ENCODE measurements around the gene CRYBG3. TPM values are rescaled to one million over a fixed set of nuclear protein-coding genes. Genes with fewer than 3 reads are reported as not detected.

Gene CRYBG3
- total RNA-seq, 6 donors from 2014 or later: 19.7 to 32.7 (median 26.6) TPM

- no peak overlapping the region for H3K27ac ChIP-seq
- H3K4me3 ChIP-seq: no peak overlapping the region
- DNase-seq: no peak
- no peaks in the 10 kb centered on the region for H3K9me3 ChIP-seq
- TF ChIP-seq POLR2A (IDR thresholded peaks at IDR 0.05): no peak
- peaks cover 0 to 9% (median 4%) of the 10 kb centered on the region in 4 donors for H3K4me1 ChIP-seq
- ATAC-seq (ENCODE audit: low FRiP score in 2 of 2): no peak
- H3K36me3 ChIP-seq: no peaks in the 10 kb centered on the region
- 63 to 87% methylated on average over 2 of the region's 2 CpGs for WGBS, 2 donors
- no peaks in the 10 kb centered on the region for H3K27me3 ChIP-seq
Observed at GRCh38 chr3:97816811-97817210, 5.0 kb upstream of the CRYBG3 start.

- ATAC-seq (ENCODE audit: low FRiP score in 2 of 2) (no peak), DNase-seq (no peak)
- no peak for TF ChIP-seq POLR2A (IDR thresholded peaks at IDR 0.05)
- no peak for TF ChIP-seq POLR2AphosphoS5 (IDR thresholded peaks at IDR 0.05)
- no peak for TF ChIP-seq CTCF (IDR thresholded peaks at IDR 0.05)
- TF ChIP-seq EP300 (IDR thresholded peaks at IDR 0.05): no peak
- 80 to 84% methylated on average over 3 of the region's 3 CpGs for WGBS, 2 donors
- Histone ChIP-seq H3K36me3 (no peaks in the 10 kb centered on the region), H3K4me3 (no peak overlapping the region), H3K27ac (no peak overlapping the region), H3K27me3 (peaks cover 0 to 3% (median 0%) of the 10 kb centered on the region in 4 donors), H3K4me1 (peaks cover 0 to 9% (median 5%) of the 10 kb centered on the region in 4 donors), H3K9me3 (no peaks in the 10 kb centered on the region)
Observed at GRCh38 chr3:97817965-97818364, 3.8 kb upstream of the CRYBG3 start.

DNA sequence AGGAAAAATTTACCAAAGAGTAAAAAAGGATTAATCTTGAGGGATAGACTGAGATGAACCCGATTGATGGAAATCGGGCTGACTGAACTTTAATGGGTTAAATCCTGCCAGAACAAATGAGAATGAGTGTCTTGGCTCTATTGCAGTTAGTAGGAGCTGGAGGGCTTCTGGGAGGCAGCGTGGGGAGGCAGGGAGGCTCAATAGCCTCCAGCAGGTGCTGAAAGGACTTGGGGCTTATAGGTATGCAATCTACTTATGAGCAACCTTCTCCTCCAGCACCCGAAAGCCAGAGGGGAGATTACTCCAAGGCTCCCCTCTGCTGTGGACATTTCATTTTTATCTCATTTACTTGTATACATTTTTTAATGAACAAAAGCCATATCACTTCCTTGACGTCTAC lies 1.0 kb upstream of the CRYBG3 start:
- peaks cover 10 to 29% (median 18%) of the 10 kb centered on the region in 4 donors for H3K4me1 ChIP-seq
- no peaks in the 10 kb centered on the region for H3K9me3 ChIP-seq
- H3K27me3 ChIP-seq: peaks cover 0 to 3% (median 0%) of the 10 kb centered on the region in 4 donors
- TF ChIP-seq EP300 (IDR thresholded peaks at IDR 0.05): no peak
- TF ChIP-seq POLR2AphosphoS5 (IDR thresholded peaks at IDR 0.05): no peak
- no peak for TF ChIP-seq CTCF (IDR thresholded peaks at IDR 0.05)
- no peak for TF ChIP-seq POLR2A (IDR thresholded peaks at IDR 0.05)
- H3K36me3 ChIP-seq: no peaks in the 10 kb centered on the region
- H3K27ac ChIP-seq: peak overlapping the region; percentile 91 to 95 (median 92)
- H3K4me3 ChIP-seq: peak overlapping the region in 3 of 4 donors; percentile 82 to 89 (median 88)
- 75 to 81% methylated on average over 5 of the region's 5 CpGs for WGBS, 2 donors
- ATAC-seq (ENCODE audit: low FRiP score in 2 of 2) (no peak), DNase-seq (no peak)

DNA sequence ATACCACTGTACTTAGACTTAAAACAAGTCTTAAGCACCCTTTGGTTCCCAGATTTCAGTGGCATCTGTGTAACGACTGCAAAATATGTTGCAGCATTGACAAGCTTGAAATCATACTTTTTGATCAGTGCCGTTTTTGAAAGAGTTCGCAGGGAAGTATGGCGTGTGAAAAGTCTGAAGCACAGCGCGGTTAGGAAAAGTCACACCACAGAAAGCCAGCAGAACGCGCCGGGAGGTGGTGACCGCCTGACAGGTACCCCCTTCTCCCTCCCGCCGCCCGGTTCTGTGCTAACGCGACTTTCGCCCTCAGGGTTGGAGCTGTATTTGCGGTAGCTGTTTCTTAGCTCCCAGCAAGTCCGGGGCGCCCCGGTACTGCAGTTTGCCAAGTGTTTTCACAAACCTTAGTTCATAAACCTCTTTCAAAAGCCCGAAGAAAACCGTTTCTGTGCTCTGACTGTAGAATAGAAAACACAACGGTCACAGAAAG lies 481 bp upstream of the CRYBG3 start:
- Histone ChIP-seq H3K36me3 (no peaks in the 10 kb centered on the region), H3K27ac (peak overlapping the region; percentile 91 to 95 (median 92)), H3K4me1 (peaks cover 10 to 29% (median 18%) of the 10 kb centered on the region in 4 donors), H3K9me3 (no peaks in the 10 kb centered on the region), H3K4me3 (peak overlapping the region; percentile 33 to 89 (median 85)), H3K27me3 (peaks cover 0 to 3% (median 0%) of the 10 kb centered on the region in 4 donors)
- peak; percentile 38 to 44 for ATAC-seq (ENCODE audit: low FRiP score in 2 of 2)
- DNase-seq: peak in 1 of 2 donors; percentile 56
- WGBS, 2 donors: 1% methylated on average over 19 to 23 of the region's 23 CpGs
- TF ChIP-seq CTCF (IDR thresholded peaks at IDR 0.05) (peak in 1 of 6 experiments; percentile 9), EP300 (IDR thresholded peaks at IDR 0.05) (no peak), POLR2A (IDR thresholded peaks at IDR 0.05) (no peak), POLR2AphosphoS5 (IDR thresholded peaks at IDR 0.05) (no peak)

DNA sequence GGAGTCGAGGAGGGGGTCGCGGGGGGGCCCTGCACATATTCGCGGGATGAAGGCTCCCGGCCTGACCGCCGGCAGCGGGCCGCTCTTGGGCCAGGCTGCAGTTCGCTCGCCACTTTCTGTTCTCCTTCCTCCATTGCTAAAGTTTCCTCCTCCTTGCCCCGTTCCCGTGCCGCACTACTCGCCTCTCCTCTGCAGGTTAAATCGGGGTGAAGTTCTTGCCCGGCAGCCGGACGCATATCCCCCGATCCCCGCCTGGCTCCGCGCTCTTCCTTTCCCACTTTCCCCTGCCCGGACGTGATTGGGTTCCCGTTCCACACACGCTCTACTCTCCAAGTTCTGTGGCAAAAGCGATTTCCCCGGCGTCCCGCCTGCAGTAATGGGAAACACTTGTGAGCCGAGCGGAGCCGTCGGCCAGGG lies 556 bp downstream of the CRYBG3 start:
- Histone ChIP-seq H3K27ac (peak overlapping the region; percentile 91 to 95 (median 92)), H3K36me3 (no peaks in the 10 kb centered on the region), H3K27me3 (peaks cover 0 to 3% (median 0%) of the 10 kb centered on the region in 4 donors), H3K4me3 (peak overlapping the region; percentile 63 to 89 (median 85)), H3K9me3 (no peaks in the 10 kb centered on the region), H3K4me1 (peaks cover 10 to 29% (median 18%) of the 10 kb centered on the region in 4 donors)
- DNase-seq (peak in 1 of 2 donors; percentile 64), ATAC-seq (ENCODE audit: low FRiP score in 2 of 2) (peak; percentile 66 to 83)
- 0 to 1% methylated on average over 27 to 36 of the region's 36 CpGs for WGBS, 2 donors
- TF ChIP-seq POLR2A (IDR thresholded peaks at IDR 0.05): no peak
- no peak for TF ChIP-seq EP300 (IDR thresholded peaks at IDR 0.05)
- TF ChIP-seq CTCF (IDR thresholded peaks at IDR 0.05): no peak
- peak; percentile 16 to 26 for TF ChIP-seq POLR2AphosphoS5 (IDR thresholded peaks at IDR 0.05)

All from upper lobe of left lung (tissue), 6 donors.